HG02623 (cell line): ENCODE measurements around the gene CAV3.

Experiments used
- ATAC-seq: cut with Tn5 transposase; IDR thresholded peaks from one replicate; pipeline ENCODE4 v1.9.1; 2021; ENCODE audit warnings: moderate library complexity; ENCODE audit not compliant: unreplicated experiment

The CAV3 gene

GRCh38 chr3:8793242-8793641 lies 59.6 kb downstream of the CAV3 start:
- ATAC-seq = no peak

DNA sequence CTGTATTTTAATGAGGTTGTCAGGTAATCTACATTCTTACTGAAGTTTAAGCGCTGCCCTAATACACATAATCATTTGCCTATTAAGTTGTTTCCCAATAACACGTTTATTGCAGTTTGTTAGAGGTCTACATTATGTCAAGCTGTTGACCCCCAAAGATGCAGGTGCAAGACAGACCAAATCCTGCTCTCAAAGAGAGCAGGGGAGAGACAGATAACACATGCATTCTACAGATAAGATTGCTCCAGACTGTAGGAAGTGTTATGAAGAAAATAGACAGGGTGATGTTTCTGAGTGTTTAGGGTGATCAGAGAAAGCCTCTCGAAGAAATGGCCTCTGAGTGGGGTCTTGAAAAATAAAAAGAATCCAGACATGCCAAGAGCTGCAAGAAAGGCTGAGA lies 60.6 kb downstream of the CAV3 start:
- ATAC-seq = no peak
